NCI-H128 (cell line): ENCODE data around the gene PYGL.
"Not testable (repeated sequence)": the region's sequence is repeated elsewhere in the genome, so short reads cannot be mapped to it uniquely, and the experiment has no call there.

ENCODE experiments used
- DNase-seq: peaks from one replicate; lab custom pipeline; 2025; ENCODE audit not compliant: unreplicated experiment; lab: John Stamatoyannopoulos, UW

The PYGL gene

DNA sequence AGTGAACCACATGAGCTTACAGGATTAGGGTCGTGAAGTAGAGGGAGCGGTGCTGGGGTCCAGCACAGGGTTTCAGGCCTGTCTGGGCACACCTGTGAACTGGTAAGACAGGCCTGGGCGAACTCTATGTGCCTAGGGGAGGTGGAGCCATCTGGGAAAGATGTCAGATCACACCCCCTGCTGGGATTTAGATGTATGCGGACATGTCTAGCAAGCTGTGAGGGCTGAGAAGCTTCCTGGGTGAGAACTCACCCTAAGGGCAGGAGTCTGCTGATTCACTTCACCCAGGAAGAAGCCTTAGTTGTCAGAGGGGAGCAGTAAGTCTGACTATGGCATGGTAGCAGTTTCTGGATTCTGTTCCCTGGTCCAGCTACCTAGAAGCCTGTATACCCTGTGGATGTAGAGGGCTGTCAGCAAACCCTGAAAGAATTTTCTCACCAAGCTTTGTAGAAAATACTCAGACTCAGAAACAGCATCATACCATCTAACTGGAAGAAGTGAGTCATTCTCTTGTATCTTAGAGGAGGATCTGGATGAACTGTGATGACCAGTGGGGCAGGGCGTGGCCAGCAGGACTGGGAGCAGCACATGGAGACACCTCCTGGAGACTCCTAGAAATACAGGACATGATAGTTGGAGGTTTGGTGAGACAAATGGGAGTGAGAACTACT lies 11.2 kb upstream of the PYGL start:
- DNase-seq: no peak

DNA sequence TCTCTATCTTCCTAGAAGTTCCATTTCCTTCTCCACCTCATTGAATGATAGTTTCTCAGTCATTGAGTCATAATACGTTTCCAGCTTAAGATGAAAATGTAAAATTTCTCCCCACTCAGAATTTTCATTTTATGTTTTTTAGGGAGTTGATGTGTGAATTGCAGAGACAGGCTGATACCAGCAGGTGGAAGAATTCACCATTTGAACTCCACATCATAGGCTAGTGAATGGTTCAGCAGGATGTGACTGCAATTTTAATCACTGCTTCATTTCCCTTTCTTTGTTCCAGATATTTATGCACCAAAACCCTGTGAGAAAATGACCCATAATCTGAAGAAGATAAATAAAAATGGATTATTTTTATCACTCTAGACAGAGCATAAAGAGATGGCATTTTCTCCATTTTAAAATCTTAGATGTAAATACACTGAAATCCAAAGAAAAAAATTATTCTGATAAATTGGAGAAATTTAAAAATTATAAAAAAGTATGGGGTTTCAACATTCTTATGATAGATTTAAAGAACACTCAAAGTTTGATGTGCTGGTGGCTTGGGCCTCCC lies 10.6 kb upstream of the PYGL start:
- DNase-seq: peak; percentile 6

GRCh38 chr14:50953502-50953901 lies 9.2 kb upstream of the PYGL start:
- DNase-seq: no peak

DNA sequence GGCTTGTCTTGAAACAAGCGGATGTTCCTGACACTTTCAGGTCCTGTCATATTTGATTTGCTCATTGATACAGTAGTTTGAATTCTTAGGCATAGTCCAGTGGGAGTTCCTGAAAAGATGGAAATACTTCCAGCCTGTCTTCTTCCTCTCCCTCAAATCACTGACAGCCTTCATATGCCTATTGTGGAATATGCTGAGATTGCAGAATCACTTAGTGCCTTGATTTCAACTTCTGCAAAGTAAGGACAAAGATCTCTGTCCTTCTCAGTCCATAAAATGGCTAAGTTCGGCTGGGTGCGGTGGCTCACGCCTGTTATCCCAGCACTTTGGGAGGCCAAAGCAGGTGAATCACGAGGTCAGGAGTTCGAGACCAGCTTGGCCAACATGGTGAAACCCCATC lies 6.7 kb upstream of the PYGL start:
- no peak for DNase-seq

DNA sequence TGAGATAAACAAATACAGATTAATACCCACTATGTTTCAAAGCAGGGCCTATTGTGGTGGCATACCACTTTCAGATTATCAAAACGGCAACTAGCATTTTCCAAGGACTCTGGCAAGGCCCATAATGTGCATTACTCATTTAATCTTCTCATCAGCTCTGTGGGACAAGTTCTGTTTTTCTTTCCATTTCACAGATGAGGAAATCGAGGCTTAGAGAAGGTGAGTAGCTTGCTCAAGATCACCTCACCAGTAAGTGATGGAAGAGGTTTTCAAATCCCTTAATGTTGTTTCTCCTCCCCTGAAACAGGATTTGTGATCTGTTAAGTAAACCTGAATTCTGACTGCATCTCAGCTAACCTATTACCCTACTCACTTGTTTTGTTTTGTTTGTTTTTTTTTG lies 3.9 kb upstream of the PYGL start:
- no peak for DNase-seq

DNA sequence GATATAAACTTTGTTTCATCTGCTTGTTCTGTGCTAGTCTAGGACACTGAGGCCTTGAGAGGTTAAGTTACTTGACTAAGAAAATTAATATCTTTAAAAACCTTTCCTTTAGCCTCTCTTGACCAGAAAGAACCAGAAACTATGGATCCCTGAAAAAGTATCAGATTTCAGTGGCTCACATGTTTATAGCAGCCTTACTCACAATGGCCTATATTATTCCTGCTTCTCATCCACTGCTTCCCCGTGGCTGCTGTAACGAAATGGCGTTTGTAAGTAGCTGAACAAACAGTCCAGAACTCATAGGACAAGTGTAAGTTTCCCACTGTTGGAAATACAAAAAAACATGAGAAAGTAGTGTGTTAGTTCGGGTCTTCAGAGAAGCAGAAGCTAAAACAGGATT lies 3.2 kb upstream of the PYGL start:
- DNase-seq: no peak

DNA sequence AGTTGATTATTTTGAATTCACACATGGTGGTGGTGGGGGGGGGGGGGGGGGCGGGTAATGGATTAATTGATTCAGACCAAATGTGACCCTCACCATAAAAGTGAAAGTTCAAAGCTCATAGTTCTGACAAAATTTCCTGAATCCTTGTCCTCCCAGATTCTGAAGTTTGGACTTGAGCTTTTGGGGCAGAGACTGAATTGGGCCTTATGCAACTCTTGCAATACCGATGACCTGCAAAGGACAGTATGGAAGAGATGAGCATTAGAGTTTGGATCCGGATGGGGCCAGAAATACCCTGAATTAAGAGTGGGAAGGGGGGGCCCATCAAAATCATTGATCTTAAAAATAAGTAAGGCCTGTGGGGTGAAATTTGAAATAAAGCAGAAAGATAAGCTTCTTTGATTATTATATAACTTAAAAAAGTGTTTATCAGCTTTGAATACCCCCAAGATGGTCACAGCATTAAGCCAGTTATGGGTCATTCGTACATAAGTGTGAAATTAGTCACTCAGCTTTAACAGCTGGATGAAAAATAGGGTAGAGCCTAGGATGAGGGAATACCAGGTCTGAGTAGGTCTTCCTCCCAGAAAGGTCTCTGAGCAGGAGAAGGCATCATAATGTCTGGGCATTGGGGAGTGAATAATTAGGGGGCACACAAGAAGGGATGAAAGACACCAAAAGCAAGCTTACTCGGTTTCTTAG lies 2.1 kb upstream of the PYGL start:
- DNase-seq: no peak

DNA sequence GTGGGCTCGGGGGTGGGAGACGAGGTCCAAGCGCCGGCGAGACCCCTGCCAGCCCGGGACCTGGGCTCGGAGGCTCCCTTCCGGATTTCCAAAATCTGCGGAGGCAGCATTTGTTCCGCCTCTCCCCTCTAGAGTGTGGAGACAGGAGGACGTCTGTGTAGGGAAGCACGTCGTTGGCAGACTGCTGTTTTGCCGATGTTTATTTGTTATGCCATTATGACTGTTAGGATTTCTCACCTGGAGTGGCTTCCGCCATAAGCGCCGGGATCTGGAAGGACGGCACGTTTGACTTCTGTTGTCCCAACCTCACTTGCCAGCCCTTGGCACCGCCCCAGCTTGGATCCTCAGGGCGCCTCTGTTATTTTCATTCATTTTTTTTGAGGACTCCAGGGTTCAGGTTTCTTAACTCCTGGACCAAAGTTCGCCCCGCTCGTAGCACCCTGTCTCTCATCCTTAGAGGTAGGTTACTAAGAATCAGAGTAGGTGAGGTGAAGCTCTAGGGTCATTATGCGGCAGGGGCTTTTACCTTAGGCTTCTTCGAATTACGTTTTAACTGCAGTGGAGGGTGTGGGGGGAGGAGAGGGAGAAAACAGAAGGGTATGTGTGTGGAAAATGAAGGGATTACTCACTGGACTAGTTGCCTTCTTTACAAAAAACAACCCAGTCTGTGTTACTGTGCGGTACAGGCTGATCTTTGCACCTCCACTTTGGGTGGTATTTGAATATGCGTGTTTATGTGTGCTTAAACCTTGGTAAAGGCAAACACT lies 547 bp upstream of the PYGL start:
- peak; percentile 71 for DNase-seq

DNA sequence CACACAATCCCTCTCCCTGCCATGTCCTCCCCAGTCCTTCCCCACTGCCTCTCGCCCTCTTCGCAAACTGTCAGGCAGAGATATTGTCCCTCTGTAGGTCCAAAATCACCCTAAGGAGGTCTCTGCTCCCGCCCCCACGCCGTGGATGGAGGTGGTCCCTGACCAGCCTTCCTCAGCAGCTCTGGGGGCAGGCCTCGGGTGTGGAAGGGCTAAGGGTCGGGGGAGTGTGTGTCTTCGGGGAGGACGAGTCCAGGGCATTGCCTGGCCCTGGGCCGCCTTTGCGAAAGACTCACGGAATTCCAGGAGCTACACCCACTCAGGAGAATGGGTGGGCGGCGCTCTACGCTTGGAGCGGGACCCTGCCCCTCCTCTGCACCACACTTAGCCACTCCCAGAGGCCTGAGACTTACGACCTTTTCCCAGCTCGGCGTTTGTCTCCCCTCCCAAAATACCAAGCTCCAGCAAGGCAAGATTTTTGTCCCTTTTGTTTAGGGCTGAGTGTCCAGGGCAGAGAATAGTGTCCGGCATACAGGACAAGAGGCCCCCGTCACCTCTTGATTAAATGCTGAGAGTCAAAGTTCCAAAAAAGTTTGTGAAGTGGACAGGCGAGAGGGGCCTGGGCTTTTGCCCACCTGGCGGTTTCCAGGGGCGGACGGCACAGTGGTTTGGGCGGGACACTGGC lies 881 bp downstream of the PYGL start:
- no peak for DNase-seq

DNA sequence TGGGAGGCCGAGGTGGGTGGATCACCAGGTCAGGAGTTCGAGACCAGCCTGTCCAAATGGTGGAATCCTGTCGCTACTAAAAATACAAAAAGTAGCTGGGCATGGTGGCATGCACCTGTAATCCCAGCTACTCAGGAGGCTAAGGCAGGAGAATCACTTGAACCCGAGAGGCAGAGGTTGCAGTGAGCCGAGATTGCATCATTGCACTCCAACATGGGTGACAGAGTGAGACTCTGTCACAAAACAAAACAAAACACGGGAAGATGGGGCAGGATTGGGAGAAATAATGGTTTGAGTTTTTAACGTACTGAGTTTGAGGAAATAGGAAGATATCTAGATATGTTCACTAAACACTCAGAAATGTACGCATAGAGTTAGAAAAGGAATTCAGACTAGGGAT lies 2.6 kb downstream of the PYGL start:
- DNase-seq: not testable (repeated sequence)

DNA sequence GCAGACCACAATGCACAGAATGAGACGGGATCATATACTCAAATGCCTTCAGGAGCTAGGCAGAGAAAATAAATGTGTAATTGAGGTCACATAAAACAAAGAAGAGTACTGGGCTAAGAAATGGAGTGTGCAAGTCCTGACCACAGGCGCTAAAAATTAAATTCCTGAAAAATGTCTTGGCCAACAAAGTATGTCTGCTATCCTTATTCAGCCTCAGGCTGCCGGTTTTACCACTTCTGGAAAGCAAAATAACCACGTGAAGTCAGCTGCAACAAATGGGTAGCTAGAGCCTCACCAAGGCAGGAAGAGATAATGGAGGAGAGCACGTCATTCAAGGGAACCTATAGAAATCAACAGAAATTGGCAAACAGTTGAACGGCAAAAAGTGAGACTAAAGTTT lies 3.1 kb downstream of the PYGL start:
- DNase-seq: no peak

- DNase-seq: no peak
These were observed 6.5 kb downstream of the PYGL start for GRCh38 chr14:50937800-50938199.

GRCh38 chr14:50937325-50937724 lies 7.0 kb downstream of the PYGL start:
- DNase-seq: no peak

- no peak for DNase-seq
These were observed 7.4 kb downstream of the PYGL start for GRCh38 chr14:50936882-50937281.

- DNase-seq: no peak
These were observed 8.3 kb downstream of the PYGL start for GRCh38 chr14:50936016-50936340.

DNA sequence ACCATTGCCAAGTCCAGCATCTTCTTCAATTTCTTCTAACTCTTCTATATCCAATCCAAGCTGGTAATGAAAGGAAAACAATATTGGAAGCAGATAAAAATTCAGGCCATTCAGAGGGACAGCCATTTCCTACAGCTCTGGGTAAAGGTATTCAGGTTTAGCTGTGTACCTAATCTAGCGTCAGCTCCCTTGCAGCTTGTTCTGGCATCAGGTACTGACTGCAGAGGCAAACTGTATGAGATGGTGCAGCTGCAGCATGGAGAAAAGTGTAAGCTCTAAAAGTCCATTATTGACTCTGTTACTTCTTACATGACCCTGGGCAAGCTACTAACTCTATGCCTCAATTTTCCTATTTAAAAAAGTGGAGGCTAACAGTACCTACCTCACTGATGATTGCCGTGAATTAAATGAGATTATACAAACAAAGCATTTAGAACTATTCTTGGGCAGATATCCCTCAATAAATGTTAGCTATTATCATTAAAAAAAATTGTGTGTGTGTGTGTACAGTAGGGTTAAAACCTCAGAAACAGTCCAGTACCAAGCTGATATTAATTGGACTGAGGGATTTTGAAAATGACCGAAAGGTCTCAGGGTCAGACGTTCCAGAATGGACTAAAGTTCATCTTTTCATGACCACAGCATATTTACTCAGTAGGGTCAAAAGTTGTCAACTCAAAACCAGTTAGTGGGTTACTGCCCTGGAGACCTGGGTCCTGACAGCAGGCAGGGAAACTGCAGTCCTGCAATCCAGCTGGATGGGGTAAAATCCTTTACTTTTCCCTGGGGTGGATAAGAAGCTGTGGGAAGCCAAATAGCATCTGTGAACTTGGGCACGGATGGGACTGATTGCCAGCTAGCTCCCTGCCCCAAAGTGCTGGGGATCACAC lies 8.9 kb downstream of the PYGL start:
- DNase-seq: no peak

DNA sequence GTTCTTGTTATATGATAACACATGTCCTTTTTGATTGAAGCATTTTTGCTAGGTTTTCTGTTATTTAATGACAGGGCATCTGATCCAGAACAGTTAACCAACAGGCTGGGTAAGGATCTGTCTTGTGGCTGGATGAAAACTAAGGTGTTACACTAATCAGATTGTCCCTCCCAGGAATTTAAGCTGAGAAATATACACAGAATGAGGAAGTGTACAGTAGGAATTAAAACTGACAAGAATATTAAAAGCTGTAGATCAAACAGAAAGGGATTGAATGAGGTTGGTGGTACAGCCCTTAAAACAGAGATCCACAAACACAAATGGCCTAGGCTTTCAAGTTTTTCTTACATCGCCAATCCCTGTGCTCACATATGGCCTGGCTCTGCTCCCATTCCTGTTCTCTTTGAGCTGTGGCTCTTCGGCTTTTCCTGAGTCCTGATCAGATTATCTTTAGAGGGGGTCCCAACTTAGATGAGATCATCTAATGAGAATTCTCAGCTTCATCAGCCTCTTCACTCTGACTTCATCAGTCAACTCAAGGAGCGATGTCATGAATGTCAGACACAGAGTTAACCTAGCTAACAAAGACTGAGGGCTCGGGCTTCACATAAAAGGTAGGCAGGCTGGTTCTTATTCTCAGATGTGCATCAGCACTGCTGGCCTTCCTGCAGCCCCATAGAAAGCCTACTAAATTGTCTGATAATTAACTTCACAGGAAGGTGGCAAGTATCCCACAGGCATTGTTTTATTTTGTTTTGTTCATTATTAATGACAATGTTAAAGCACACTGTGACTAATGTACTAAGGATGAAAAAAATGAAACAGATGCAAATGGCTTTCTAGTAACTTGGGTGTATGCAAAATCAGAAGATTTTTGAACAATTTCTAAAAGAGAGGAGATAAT lies 11.4 kb downstream of the PYGL start:
- DNase-seq: no peak

GRCh38 chr14:50932156-50932555 lies 12.1 kb downstream of the PYGL start:
- no peak for DNase-seq

DNA sequence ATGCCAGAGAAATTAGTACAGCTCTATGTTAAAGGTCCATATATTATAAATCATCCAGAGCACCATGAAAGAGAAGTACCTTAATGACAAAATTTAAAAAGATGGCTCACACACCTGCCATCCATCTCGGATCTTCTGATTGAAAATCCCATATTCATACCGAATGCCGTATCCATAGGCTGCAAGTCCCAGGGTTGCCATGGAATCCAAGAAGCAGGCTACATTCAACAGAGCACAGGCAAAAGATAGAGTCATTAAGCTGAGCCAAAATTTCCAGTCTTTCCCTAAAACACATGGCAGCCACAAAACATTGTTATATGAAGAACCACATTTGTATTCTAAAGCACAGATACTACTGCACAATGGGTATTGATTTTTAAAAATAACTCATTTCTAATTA lies 12.7 kb downstream of the PYGL start:
- no peak for DNase-seq
